Measurements from ENCODE around the gene KIF18A.

GRCh38 chr11:28123151-28123581, 15.2 kb upstream of the KIF18A start:
- TF ChIP-seq, protein P1, sequence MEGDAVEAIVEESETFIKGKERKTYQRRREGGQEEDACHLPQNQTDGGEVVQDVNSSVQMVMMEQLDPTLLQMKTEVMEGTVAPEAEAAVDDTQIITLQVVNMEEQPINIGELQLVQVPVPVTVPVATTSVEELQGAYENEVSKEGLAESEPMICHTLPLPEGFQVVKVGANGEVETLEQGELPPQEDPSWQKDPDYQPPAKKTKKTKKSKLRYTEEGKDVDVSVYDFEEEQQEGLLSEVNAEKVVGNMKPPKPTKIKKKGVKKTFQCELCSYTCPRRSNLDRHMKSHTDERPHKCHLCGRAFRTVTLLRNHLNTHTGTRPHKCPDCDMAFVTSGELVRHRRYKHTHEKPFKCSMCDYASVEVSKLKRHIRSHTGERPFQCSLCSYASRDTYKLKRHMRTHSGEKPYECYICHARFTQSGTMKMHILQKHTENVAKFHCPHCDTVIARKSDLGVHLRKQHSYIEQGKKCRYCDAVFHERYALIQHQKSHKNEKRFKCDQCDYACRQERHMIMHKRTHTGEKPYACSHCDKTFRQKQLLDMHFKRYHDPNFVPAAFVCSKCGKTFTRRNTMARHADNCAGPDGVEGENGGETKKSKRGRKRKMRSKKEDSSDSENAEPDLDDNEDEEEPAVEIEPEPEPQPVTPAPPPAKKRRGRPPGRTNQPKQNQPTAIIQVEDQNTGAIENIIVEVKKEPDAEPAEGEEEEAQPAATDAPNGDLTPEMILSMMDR (conservative IDR thresholded peaks at IDR 0.05; ENCODE audit: low read depth, low read length), result no peak
- no peak for TF ChIP-seq EZH2 (IDR thresholded peaks at IDR 0.05; ENCODE audit: borderline replicate concordance, low read depth, low read length, poor library complexity, severe bottlenecking)

Measured in A673 (cell line).